SIG-M5 (cell line): ENCODE measurements around the gene QSOX2.

ENCODE experiments used
- DNase-seq: peaks from one replicate; lab custom pipeline; 2025; lab: John Stamatoyannopoulos, UW

Gene QSOX2

GRCh38 chr9:136174779-136175615 lies 70.6 kb downstream of the QSOX2 start:
- DNase-seq = no peak

- no peak for DNase-seq
Observed at GRCh38 chr9:136173648-136174290, 71.8 kb downstream of the QSOX2 start.

- DNase-seq = no peak
Observed at GRCh38 chr9:136172412-136173079, 73.1 kb downstream of the QSOX2 start.

- no peak for DNase-seq
Observed at GRCh38 chr9:136171801-136172411, 73.7 kb downstream of the QSOX2 start.

GRCh38 chr9:136171009-136171800 lies 74.4 kb downstream of the QSOX2 start:
- DNase-seq = no peak

- no peak for DNase-seq
Observed at GRCh38 chr9:136170006-136170901, 75.4 kb downstream of the QSOX2 start.

GRCh38 chr9:136169495-136169894 lies 76.1 kb downstream of the QSOX2 start:
- DNase-seq = no peak

GRCh38 chr9:136163248-136163850 lies 82.3 kb downstream of the QSOX2 start:
- DNase-seq = no peak

GRCh38 chr9:136160995-136161610 lies 84.5 kb downstream of the QSOX2 start:
- no peak for DNase-seq

- DNase-seq = no peak
Observed at GRCh38 chr9:136160381-136160841, 85.2 kb downstream of the QSOX2 start.

GRCh38 chr9:136159851-136160250 lies 85.8 kb downstream of the QSOX2 start:
- no peak for DNase-seq

GRCh38 chr9:136157477-136158265 lies 87.9 kb downstream of the QSOX2 start:
- no peak for DNase-seq
